ENCODE data around the gene MED15. TPM values are rescaled to one million over a fixed set of nuclear protein-coding genes. Genes with fewer than 3 reads are reported as not detected.

MED15 gene
- total and polyA plus RNA-seq, 2 of the 4 experiments (the other 2 are of a cell fraction) = 19.0 to 68.8 TPM

DNA sequence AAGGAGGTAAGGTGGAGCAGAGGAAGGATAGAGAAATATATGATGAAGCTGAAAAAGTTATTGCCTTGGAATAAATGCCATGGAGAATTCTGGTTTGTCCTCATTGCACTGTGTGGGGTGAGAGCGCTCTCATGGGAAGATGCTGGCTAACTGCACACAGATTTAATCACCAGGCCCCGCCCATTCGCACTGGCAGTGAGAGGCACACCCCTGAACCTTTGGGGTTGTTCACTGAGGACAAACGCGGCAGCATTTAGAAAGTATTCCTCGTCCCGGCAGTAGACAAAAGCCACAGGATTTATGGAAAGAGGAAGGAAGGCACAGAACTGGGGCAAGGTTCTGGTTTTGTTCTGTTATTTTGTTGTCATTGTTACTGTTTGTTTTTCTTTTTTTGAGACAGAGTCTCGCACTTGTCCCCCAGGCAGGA, 70.2 kb downstream of the MED15 start:
- Histone ChIP-seq H4K8ac (ENCODE audit: low read depth in 2 of 2, low read length in 2 of 2) (no peak overlapping the region), H3K18ac (ENCODE audit: low read depth, low read length) (no peak overlapping the region), H2AK9ac (replicated peaks; ENCODE audit: low read depth, low read length, poor library complexity) (no peak overlapping the region), H2BK120ac (ENCODE audit: low read depth, low read length) (no peak overlapping the region), H3K4ac (ENCODE audit: low read depth, low read length) (no peak overlapping the region), H3K9me3 (ENCODE audit: control insufficient read depth, insufficient read depth, low read length) (no peaks in the 10 kb centered on the region), H3K79me1 (ENCODE audit: low read depth in 1 of 2, low read length in 2 of 2) (peaks cover 61 to 81% of the 10 kb centered on the region in 2 experiments), H4K91ac (ENCODE audit: insufficient read depth, low read depth, low read length) (no peak overlapping the region), H3K9ac (ENCODE audit: low read depth, low read length) (no peak overlapping the region), H3K56ac (ENCODE audit: extremely low read depth, insufficient read depth, low read length) (no peak overlapping the region), H3K4me1 (ENCODE audit: control insufficient read depth, insufficient read depth, low read length) (peaks cover 10% of the 10 kb centered on the region), H3K4me3 (ENCODE audit: insufficient read depth, low read depth, low read length) (no peak overlapping the region), H3K9me1 (ENCODE audit: insufficient read depth, low read length) (peaks cover 14% of the 10 kb centered on the region; the same call in 1 of the 2 replicates), H3K23ac (ENCODE audit: low read depth, low read length) (no peak overlapping the region), H4K20me1 (ENCODE audit: insufficient read depth, low read length) (peaks cover 67% of the 10 kb centered on the region), H2BK5ac (ENCODE audit: low read depth, low read length, poor library complexity, severe bottlenecking) (no peak overlapping the region), H2AK5ac (ENCODE audit: low read depth, low read length) (no peak overlapping the region), H2BK20ac (ENCODE audit: low read depth, low read length) (no peak overlapping the region), H3K27ac (ENCODE audit: insufficient read depth, low read length) (no peak overlapping the region), H3K27me3 (ENCODE audit: control insufficient read depth, insufficient read depth, low read length) (no peaks in the 10 kb centered on the region), H2AFZ (replicated peaks; ENCODE audit: low read length, poor library complexity) (no peak overlapping the region), H2BK15ac (ENCODE audit: low read depth, low read length) (no peak overlapping the region), H3K4me2 (ENCODE audit: low read depth, low read length) (no peak overlapping the region), H3K36me3 (ENCODE audit: control insufficient read depth, insufficient read depth, low read length) (peaks cover 81% of the 10 kb centered on the region), H3K14ac (replicated peaks; ENCODE audit: low read depth, low read length) (no peak overlapping the region), H4K5ac (ENCODE audit: low read depth, low read length) (no peak overlapping the region)
- dilution Hi-C loops (cut with HindIII; ENCODE audit: low sequenced_read_pairs, unreplicated experiment) = no loop called here
- ChIA-PET CTCF (interaction anchor here (1.2 kb wide), 1 partner anchor 13 kb away, joined by 3 read pairs; no protein-coding TSS in a partner anchor), POLR2A (ENCODE audit: unreplicated experiment) (no interaction called here)
- in situ Hi-C loops (cut with MboI; ENCODE audit: low sequenced_read_pairs) = no loop called here
- DNase-seq (no peak), ATAC-seq (ENCODE audit: low read depth) (no peak)
- intact Hi-C loops (cut with micrococcal nuclease) = no loop called here
- TF ChIP-seq RCOR1 (IDR thresholded peaks at IDR 0.05; ENCODE audit: insufficient replicate concordance, low read length) (no peak), BHLHE40 (IDR thresholded peaks at IDR 0.05; ENCODE audit: low read depth, low read length) (no peak)
- 97% methylated on average over 5 of the region's 8 CpGs; no CpG with 5 or more reads in 1 of the 2 experiments for WGBS, 2 experiments (ENCODE audit: extremely low coverage in 2 of 2, insufficient read length in 1 of 2)
- BruUV-seq (replicated peaks) = no TSS peak

All from IMR-90 (cell line).